IPS DF 19.7 (cell line): ENCODE data around the gene SCLY.

Experiments used
- DNase-seq: peaks from one replicate; pipeline ENCODE4 v3.0.0-alpha.2; 2013; ENCODE audit warnings: low read depth, low spot score

The SCLY gene

GRCh38 chr2:238140040-238140439, 79.2 kb downstream of the SCLY start:
- no peak for DNase-seq

DNA sequence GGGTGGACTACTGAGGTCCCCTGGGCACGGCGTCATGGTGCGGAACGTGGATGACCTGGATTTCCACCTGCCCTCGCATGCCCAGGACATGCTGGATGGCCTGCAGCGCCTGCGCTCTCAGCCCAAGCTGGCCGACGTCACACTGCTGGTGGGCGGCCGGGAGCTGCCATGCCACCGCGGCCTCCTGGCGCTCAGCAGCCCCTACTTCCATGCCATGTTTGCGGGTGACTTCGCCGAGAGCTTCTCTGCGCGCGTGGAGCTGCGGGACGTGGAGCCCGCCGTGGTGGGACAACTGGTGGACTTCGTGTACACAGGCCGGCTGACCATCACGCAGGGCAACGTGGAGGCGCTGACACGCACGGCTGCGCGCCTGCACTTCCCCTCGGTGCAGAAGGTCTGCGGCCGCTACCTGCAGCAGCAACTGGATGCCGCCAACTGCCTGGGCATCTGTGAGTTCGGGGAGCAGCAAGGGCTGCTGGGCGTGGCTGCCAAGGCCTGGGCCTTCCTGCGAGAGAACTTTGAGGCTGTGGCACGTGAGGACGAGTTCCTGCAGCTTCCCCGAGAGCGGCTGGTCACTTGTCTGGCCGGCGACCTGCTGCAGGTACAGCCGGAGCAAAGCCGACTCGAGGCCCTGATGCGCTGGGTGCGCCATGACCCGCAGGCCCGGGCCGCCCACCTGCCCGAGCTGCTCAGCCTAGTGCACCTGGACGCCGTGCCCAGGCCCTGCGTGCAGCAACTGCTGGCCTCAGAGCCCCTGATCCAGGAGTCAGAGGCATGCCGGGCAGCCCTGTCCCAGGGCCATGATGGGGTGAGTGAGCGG, 80.1 kb downstream of the SCLY start:
- DNase-seq, result no peak

- no peak for DNase-seq
Measured at GRCh38 chr2:238141541-238142318, 80.9 kb downstream of the SCLY start.

GRCh38 chr2:238142382-238143205, 81.8 kb downstream of the SCLY start:
- DNase-seq, result no peak

GRCh38 chr2:238143239-238143951, 82.6 kb downstream of the SCLY start:
- no peak for DNase-seq

GRCh38 chr2:238144262-238144661, 83.5 kb downstream of the SCLY start:
- no peak for DNase-seq

DNA sequence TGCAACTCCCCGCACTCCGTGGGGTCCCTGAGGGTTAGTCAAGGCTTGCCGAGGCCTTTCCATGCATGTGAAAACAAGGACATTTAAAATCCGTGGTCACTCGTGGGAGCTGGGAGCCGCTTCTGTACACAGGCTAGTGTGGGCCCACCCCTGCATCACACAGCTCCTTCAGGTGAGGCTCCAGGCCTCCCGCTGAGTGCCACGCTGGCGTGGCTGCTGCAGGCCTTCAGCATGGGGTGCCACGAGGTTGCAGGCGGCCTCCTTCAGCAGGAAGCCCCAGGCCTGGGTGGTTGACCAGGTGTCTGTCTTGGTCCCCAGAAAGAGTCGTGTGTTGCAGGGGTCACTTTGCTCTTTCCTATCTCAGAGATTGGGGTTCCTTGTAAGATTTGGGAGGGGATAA, 84.2 kb downstream of the SCLY start:
- no peak for DNase-seq

GRCh38 chr2:238145851-238146250, 85.0 kb downstream of the SCLY start:
- DNase-seq, result no peak

DNA sequence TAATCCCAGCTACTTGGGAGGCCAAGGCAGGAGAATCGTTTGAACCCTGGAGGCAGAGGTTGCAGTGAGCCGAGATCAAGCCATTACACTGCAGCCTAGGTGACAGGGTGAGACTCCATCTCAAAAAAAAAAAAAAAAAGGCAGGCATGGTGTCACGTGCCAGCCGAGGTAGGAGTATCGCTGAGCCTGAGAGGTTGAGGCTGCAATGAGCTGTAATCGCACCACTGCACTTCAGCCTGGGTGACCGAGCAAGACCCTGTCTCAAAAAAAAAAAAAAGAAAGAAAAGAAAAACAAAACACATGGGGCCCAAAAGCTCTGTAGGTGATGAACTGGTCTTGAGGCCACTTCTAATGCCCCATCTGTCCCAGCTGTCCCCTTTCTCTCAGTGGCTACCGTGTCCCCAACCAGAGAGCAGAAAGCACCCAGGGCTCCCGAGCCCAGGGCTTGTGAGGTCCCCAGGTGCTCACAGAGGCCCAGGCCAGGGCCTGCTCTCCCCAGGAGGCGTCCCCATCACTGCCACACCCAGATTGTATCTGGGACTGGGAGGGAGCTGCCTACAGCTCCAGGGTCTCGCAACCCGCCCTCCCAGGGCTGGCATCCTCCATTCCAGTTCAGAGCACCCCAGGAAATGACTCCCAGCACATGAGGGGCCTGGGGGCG, 86.2 kb downstream of the SCLY start:
- DNase-seq, result no peak

DNA sequence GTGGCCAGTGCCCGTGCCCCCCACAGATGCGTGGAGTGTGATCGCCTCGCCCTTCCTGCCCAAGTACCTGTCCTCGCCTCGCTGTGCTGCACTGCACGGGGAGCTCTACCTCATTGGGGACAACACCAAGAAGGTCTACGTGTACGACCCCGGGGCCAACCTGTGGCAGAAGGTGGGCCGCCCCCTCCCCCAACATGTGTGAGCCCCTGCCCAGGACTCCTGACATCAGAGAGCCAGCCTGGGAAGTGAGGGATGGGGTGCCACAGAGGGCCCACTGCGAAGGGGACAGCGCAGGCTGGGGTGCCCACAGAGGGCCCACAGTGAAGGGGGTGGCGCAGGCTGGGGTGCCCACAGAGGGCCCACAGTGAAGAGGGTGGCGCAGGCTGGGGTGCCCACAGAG, 88.2 kb downstream of the SCLY start:
- no peak for DNase-seq
